RCC 7860 (cell line): ENCODE data around the gene ARGLU1.
A peak's percentile ranks its signal among the peaks of the same experiment; 100 is the strongest.

Experiments used
- DNase-seq: peaks from one replicate; pipeline ENCODE4 v3.0.0-alpha.2; 2015; ENCODE audit warnings: low spot score
- FAIRE-seq: peaks from 2 replicates; lab custom pipeline; 2012; peaks lifted over from hg19 to GRCh38; lab: Jason Lieb, UNC

ARGLU1 gene

DNA sequence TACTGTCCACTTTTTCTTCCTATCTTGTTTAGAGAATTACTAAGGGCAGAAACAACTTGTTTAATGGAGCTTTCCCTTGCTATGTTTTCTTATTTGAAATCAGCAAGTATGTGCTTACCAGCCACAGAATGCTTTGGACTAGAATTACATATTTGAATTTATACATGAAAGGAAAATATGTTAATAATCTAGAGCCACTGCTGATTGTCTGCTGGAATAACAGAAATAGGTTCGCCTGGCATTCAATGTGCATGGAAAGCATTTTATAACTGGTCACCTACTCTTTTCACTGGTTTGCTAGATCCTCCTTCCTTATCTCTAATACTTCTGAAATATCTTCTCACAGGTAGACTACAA is 40.5 kb downstream of the ARGLU1 start:
- no peak for FAIRE-seq
- no peak for DNase-seq

GRCh38 chr13:106526738-106527444 is 41.0 kb downstream of the ARGLU1 start:
- no peak for FAIRE-seq
- DNase-seq: no peak

DNA sequence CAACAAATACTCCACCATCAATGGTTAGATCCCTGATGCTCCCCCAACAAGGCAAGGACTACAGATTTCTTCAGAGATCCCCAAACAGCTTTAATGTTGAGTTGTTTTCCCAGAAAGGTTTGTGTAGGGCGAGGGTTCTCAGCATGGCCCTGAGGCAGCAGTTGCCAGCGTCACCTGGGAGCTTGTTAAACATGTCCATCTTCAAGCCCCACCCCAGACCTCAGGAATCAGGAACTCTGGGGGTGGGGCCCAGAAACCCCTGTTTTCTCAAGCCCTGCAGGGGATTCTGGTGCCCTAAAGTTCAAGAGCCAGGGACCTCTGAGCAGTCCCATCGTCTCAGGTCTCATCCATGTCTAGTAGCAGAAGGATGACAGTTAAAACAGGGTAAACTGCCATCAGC is 42.1 kb downstream of the ARGLU1 start:
- DNase-seq (no peak), FAIRE-seq (no peak)

GRCh38 chr13:106524108-106524507 is 43.8 kb downstream of the ARGLU1 start:
- DNase-seq: no peak
- FAIRE-seq: no peak

GRCh38 chr13:106523576-106523975 is 44.4 kb downstream of the ARGLU1 start:
- FAIRE-seq (no peak), DNase-seq (no peak)

DNA sequence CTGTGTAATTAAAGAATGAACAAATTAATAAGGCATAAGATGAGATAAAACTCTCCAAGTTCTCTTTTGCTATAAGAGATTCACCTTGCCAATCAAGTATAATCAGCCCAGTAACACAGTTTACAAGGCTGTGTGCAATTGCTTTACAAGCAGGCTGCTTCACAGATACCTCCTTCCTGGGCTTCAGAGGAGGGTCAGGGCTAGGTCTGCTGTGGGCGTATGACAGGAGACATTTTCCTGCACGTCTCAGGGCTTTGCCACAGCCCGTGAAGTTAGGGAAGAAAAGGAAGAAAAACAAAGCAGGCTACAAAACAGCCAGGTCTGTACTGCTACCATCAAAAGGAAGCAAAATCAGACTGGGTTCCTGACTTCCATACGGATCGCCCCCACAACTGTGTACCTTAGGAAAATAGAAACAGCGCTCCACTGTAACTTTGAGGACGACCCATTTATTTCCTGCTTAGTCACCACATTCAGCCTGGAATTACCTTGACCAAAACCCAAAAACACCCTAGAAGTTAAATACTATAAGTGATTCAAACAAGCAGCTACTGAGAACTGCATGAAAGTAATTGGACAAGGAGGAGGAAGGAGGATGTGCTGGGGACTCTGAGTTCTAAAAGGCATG is 44.9 kb downstream of the ARGLU1 start:
- FAIRE-seq: no peak
- no peak for DNase-seq

DNA sequence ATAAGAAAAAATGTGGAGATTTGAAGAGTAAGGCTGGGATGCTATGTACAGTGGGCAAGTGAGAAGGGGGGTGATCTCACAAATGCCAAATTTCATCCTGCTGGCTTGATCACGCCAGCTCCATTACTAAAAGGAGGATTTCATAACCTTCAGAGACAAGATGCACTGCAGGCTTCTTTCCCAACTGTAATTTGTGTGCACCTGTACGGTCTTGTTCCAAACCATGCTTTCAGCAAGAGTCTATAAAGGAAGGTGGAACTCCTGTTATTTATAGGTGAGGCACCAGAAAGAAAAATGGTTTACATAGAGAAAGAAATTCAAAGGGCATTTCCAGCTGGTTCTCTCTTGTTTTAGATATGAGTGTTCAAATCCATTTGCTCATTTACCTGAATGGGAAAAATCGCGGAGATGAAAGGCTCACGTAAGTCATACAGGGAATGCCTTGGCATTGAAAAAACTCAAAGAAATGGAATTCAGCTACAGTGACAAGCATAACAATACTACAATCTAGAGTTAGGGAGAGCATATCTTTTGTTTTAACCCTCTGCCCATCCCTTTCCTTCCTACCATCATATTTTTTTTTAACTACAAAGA is 45.7 kb downstream of the ARGLU1 start:
- DNase-seq: no peak
- no peak for FAIRE-seq

- no peak for DNase-seq
- FAIRE-seq: no peak
Observed at GRCh38 chr13:106521095-106521799, 46.7 kb downstream of the ARGLU1 start.

DNA sequence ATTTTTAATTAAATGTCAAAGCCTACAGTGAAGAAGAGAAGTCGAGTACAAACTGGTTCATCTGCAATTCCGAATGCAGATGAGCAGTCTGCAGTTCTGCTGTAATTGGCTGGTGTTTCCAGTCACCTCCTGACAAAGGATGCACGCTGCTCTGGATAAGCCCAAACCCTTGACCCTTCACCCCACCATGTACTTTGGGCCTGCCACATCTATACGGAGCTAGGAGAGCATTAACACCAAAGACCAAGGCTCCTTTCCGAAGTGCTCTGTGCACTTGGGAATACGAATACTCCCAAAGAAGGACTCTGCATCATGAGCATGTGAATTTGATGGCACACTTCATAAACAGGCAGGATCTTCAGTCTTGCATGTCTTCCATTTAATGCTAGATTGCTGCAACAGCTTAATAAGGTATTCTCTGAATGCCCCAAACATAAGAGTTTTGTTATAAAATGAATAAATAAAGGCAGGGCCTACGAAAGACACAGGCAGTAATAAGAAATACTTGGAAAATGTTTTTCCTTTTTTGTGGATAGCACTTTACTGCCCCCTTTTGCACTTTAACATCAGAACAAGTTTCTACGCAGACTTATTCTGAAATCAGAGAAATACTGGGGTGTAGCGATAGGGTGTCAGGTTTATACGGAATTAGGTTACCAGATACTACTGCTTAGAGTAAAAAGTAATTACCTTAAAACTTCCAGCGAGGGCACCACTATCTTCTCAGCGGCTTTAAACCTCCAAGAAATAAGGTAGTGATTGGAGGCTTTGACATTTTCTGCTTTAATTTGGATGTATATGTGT is 47.5 kb downstream of the ARGLU1 start:
- FAIRE-seq (no peak), DNase-seq (no peak)

GRCh38 chr13:106518512-106518911 is 49.4 kb downstream of the ARGLU1 start:
- DNase-seq (no peak), FAIRE-seq (no peak)

- DNase-seq (no peak), FAIRE-seq (no peak)
Observed at GRCh38 chr13:106517109-106517847, 50.7 kb downstream of the ARGLU1 start.

- FAIRE-seq: no peak
Observed at GRCh38 chr13:106515635-106516254, 52.2 kb downstream of the ARGLU1 start.

DNA sequence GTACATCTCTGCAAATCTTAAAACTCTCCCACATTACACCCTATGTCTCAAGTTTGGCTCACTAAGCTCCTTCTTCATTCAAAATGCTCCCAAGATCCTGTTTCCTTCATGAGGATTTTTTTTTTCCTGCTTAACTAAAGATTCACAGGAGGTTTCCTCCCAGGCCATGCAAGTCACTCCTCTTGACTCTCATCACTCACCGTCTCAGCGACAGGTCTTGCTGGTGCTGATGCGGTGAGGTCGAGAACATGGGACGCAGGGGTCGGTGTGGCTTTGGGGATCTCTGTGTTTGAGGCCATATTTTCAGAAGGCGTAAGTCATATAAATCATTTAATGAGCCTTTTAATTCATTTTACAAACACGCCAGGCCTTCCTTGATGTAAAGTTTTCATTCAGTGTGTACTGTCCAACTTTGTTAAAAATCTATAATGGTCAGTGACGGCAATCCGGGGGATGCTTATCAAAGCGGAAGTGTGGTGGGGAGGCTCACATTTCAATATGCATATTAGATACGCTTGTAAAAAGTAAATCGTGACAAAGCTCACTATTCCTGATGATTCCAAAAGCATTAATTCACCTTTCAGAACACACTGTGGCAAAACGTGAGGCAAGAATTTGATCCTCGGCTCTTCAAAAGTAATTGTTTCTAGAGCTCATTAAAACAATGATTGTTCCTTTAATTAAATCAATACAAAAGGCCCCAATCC is 52.9 kb downstream of the ARGLU1 start:
- FAIRE-seq (no peak), DNase-seq (no peak)

More at GRCh38 chr13:106515635-106516254, 52.2 kb downstream of the ARGLU1 start:
- DNase-seq: no peak

DNA sequence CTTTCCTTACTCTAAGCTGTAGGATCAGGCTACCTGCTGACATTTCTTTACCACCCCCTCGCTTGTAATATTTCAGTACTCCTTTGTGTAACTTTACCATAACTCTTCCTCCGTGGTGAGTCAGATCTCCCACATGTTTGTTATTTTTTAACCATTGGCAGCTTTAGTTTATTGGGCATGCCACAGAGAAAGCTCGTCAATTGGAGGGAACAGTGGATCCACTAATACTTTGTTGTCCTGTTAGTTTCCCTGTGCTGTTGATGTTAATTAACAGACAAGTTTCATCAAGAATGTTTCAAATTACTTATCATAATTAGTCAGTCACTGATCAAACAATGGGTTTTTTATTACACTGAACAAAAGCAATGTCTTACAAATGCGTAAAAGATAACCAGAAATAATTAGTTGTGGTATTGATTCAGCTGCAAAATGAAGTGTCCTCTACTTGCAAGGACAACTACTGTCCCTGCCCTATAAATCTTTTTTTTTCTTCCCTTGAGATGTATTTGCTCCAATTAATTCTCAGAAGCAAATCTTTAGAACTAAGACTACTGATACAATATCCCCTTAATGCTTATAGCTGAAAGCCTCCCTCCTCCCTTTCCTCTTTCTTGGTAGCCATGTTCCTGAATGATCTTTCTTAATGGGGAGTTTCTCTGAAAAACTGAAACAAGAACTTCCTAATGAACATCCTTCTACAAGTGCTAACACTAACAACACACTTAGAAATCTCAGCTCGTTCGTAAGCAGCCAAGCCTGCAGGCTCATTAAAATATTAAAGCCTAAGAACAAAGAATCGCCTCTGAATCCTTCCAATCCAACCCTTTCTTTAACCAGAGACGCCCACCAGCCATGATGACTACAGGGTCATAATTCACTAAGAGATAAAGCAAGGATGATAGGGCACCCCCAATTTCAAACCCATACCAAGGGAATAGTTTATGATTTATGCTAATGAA is 54.6 kb downstream of the ARGLU1 start:
- FAIRE-seq: peak; percentile 65

DNA sequence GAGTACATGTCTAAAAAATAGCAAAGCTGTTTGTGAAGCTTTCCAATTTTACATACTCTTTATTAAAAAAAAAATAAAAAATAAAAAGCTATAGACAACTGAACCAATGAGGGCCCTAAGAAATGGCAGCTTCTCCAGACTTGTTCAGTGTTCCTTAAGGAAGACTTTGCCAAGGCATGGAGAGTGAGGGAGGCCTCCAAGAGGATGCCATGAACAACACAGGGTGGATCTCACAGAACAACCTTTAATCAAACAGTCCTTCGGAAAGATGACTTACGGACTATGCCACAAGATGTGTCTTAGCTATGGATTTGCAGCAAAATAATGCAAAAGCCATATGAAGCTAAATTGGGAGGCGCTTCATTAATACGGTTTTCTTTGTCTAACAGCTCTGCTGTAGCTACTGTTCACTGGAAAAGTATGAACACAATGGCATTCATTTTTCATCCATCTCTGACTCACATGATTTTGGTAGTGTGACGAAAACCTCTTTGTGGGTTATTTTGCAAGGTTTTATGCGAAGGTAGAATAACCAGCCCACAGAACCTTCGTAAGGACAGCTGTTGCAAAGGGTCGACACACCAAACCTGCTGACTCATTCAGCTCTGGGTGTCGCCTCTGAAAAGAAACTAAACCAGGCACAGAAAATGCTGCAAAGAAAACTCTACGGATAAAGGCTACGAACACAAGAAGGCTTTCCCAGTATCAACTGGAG is 60.2 kb downstream of the ARGLU1 start:
- FAIRE-seq (peak; percentile 76), DNase-seq (peak; percentile 66)

More for the DNA sequence above, 54.6 kb downstream of the ARGLU1 start:
- peak; percentile 33 for DNase-seq

DNA sequence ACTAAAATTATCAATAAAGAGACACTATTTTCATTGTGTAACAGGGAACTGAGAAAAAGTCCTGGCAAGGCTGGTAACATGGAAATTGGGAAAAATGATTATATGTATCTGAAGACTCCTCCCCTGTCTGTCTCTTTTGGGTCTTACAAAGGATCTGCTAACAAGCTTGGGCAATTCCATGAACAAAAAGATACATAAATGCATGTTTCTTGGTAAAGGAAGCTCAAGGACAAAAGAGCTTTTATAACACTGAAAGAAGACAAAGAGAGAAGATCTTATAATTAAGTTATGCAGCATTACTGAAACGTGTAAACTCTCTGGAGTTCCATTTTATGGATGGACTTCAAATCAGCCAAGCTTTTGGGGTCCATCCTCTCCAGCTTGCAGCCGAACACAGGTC is 61.7 kb downstream of the ARGLU1 start:
- DNase-seq: no peak
- no peak for FAIRE-seq

GRCh38 chr13:106505732-106506131 is 62.2 kb downstream of the ARGLU1 start:
- DNase-seq (no peak), FAIRE-seq (no peak)
